ENCODE measurements around the gene ENO2. TPM values are rescaled to one million over a fixed set of nuclear protein-coding genes. Genes with fewer than 3 reads are reported as not detected.

Gene ENO2
- total RNA-seq, 1 donor = 13.4 TPM

DNA sequence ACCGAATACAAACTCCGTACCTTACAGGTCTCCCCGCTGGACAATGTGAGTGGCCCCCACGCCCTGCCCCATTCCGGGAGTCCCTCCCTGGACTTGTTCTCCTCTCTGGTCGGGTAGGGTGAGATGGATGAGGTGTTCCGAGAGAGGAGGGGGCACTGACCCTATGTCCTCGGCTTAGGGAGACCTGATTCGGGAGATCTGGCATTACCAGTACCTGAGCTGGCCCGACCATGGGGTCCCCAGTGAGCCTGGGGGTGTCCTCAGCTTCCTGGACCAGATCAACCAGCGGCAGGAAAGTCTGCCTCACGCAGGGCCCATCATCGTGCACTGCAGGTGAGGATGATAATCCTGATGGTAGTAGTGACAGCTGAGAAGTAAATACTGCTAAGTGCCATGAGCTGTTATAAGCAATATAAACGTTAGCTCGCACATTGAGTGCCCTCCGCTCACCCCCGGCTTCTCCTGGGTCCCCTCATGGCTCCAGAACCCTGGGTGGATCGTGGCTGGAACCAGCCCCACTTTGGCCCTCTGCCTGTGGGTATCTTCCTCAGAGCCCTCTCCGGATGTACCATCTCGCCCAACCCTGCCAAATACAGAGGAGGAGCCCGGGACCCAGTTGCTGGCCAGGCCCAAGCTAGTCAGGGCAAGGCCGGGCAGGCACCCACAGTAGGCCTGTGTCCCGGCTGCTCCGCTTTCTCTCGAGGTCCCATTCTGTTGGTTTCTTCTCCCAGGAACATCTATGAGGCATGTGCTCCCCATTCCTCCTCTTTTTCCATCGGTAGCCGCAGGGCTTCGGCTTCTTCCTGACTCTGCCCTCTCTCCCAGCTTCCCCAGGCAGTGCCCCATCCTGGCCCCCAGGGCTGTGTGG, 43.6 kb downstream of the ENO2 start:
- DNase-seq (ENCODE audit: insufficient read length, low spot score, missing footprints) = no peak
- Histone ChIP-seq H3K27ac (ENCODE audit: low read depth, low read length) (no peak overlapping the region), H3K4me3 (ENCODE audit: insufficient read depth, low read length) (no peak overlapping the region), H3K27me3 (ENCODE audit: insufficient read depth, low read length) (no peaks in the 10 kb centered on the region), H3K9me3 (ENCODE audit: low read depth, low read length) (no peaks in the 10 kb centered on the region), H3K4me2 (ENCODE audit: insufficient read depth, low read length) (no peak overlapping the region), H3K79me2 (ENCODE audit: insufficient read depth, low read length) (no peaks in the 10 kb centered on the region), H3K36me3 (ENCODE audit: insufficient read depth, low read length) (no peaks in the 10 kb centered on the region), H4K20me1 (ENCODE audit: insufficient read depth, low read length) (no peaks in the 10 kb centered on the region), H3K4me1 (ENCODE audit: insufficient read depth, low read length) (peaks cover 28% of the 10 kb centered on the region), H2AFZ (ENCODE audit: low read length) (no peak overlapping the region)
- TF ChIP-seq, protein P1, sequence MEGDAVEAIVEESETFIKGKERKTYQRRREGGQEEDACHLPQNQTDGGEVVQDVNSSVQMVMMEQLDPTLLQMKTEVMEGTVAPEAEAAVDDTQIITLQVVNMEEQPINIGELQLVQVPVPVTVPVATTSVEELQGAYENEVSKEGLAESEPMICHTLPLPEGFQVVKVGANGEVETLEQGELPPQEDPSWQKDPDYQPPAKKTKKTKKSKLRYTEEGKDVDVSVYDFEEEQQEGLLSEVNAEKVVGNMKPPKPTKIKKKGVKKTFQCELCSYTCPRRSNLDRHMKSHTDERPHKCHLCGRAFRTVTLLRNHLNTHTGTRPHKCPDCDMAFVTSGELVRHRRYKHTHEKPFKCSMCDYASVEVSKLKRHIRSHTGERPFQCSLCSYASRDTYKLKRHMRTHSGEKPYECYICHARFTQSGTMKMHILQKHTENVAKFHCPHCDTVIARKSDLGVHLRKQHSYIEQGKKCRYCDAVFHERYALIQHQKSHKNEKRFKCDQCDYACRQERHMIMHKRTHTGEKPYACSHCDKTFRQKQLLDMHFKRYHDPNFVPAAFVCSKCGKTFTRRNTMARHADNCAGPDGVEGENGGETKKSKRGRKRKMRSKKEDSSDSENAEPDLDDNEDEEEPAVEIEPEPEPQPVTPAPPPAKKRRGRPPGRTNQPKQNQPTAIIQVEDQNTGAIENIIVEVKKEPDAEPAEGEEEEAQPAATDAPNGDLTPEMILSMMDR (IDR thresholded peaks at IDR 0.05; ENCODE audit: extremely low read depth, low read depth, low read length) = no peak

- no peak overlapping the region for H3K27ac ChIP-seq (ENCODE audit: low read depth, low read length)
- no peak overlapping the region for H3K4me3 ChIP-seq (ENCODE audit: insufficient read depth, low read length)
- TF ChIP-seq, protein P1 (IDR thresholded peaks at IDR 0.05; ENCODE audit: extremely low read depth, low read depth, low read length) = no peak
- H3K4me2 ChIP-seq (ENCODE audit: insufficient read depth, low read length) = no peak overlapping the region
- H3K36me3 ChIP-seq (ENCODE audit: insufficient read depth, low read length) = no peaks in the 10 kb centered on the region
- no peak for DNase-seq (ENCODE audit: insufficient read length, low spot score, missing footprints)
- no peaks in the 10 kb centered on the region for H3K27me3 ChIP-seq (ENCODE audit: insufficient read depth, low read length)
- H3K4me1 ChIP-seq (ENCODE audit: insufficient read depth, low read length) = peaks cover 22% of the 10 kb centered on the region
- H3K9me3 ChIP-seq (ENCODE audit: low read depth, low read length) = no peaks in the 10 kb centered on the region
- H3K79me2 ChIP-seq (ENCODE audit: insufficient read depth, low read length) = no peaks in the 10 kb centered on the region
- no peak overlapping the region for H2AFZ ChIP-seq (ENCODE audit: low read length)
- no peaks in the 10 kb centered on the region for H4K20me1 ChIP-seq (ENCODE audit: insufficient read depth, low read length)
These were observed 44.3 kb downstream of the ENO2 start for GRCh38 chr12:6958609-6959057.

- Histone ChIP-seq H3K9me3 (ENCODE audit: low read depth, low read length) (no peaks in the 10 kb centered on the region), H3K4me2 (ENCODE audit: insufficient read depth, low read length) (no peak overlapping the region), H3K79me2 (ENCODE audit: insufficient read depth, low read length) (no peaks in the 10 kb centered on the region), H3K27me3 (ENCODE audit: insufficient read depth, low read length) (no peaks in the 10 kb centered on the region), H3K4me3 (ENCODE audit: insufficient read depth, low read length) (no peak overlapping the region), H2AFZ (ENCODE audit: low read length) (no peak overlapping the region), H3K27ac (ENCODE audit: low read depth, low read length) (no peak overlapping the region), H3K4me1 (ENCODE audit: insufficient read depth, low read length) (peaks cover 17% of the 10 kb centered on the region), H4K20me1 (ENCODE audit: insufficient read depth, low read length) (no peaks in the 10 kb centered on the region), H3K36me3 (ENCODE audit: insufficient read depth, low read length) (no peaks in the 10 kb centered on the region)
- TF ChIP-seq, protein P1 (IDR thresholded peaks at IDR 0.05; ENCODE audit: extremely low read depth, low read depth, low read length) = no peak
- DNase-seq (ENCODE audit: insufficient read length, low spot score, missing footprints) = no peak
These were observed 44.9 kb downstream of the ENO2 start for GRCh38 chr12:6959058-6959804.
